CD8-positive, alpha-beta memory T cell (primary cell): ENCODE results near the gene SLC16A8. TPM values are rescaled to one million over a fixed set of nuclear protein-coding genes. Genes with fewer than 3 reads are reported as not detected.
"Not testable (repeated sequence)": the region's sequence is repeated elsewhere in the genome, so short reads cannot be mapped to it uniquely, and the experiment has no call there.

Source experiments
- CTCF ChIA-PET: fragments of 350-600 bp; sonication (Branson Sonifier 250); formaldehyde crosslinking; loops from one replicate; lab custom pipeline; 2021; ENCODE audit warnings: antibody characterized with exemption; lab: Charles Lee
- POLR2A ChIA-PET: fragments of 350-600 bp; sonication (Branson Sonifier 250); formaldehyde crosslinking; loops from one replicate; lab custom pipeline; 2021; ENCODE audit warnings: antibody characterized with exemption; lab: Charles Lee
- DNase-seq, 5 donors: peaks; one replicate each; pipeline versions ENCODE4 v3.0.0 to v3.0.0-alpha.2; 2020 to 2022; ENCODE audit warnings: mixed read lengths in 1 of 5
- H3K27ac ChIP-seq: one replicate; pipeline ENCODE4 v1.7.0; 2013; ENCODE audit warnings: low read depth, mild to moderate bottlenecking, low read length, moderate library complexity
- H3K27me3 ChIP-seq: 2 replicates; pipeline ENCODE4 v1.7.0; 2013; ENCODE audit warnings: low read length, mild to moderate bottlenecking; ENCODE audit not compliant: insufficient read depth, poor library complexity, severe bottlenecking
- H3K36me3 ChIP-seq: 2 replicates; pipeline ENCODE4 v1.7.0; 2013; ENCODE audit warnings: mild to moderate bottlenecking, low read length, moderate library complexity; ENCODE audit not compliant: insufficient read depth
- H3K4me1 ChIP-seq: 2 replicates; pipeline ENCODE4 v1.7.0; 2013; ENCODE audit warnings: mild to moderate bottlenecking, low read length, moderate library complexity; ENCODE audit not compliant: insufficient read depth
- H3K4me3 ChIP-seq: 2 replicates; pipeline ENCODE4 v1.7.0; 2013; ENCODE audit warnings: mild to moderate bottlenecking, low read length
- H3K9me3 ChIP-seq: 2 replicates; pipeline ENCODE4 v1.7.0; 2013; ENCODE audit warnings: mild to moderate bottlenecking, low read length
- H3K27ac Mint-ChIP-seq, 8 donors: one replicate each; pipeline ENCODE4 v1.8.0; 2020 to 2021; ENCODE audit warnings: mixed read lengths in 8 of 8, mild to moderate bottlenecking in 6 of 8, inconsistent platforms in 3 of 8, moderate library complexity in 3 of 8
- H3K27me3 Mint-ChIP-seq, 2 donors: one replicate each; pipeline ENCODE4 v1.8.0; 2020 to 2021; ENCODE audit warnings: mixed read lengths in 2 of 2, mild to moderate bottlenecking in 1 of 2, moderate library complexity in 1 of 2
- H3K36me3 Mint-ChIP-seq, 3 donors: one replicate each; pipeline ENCODE4 v1.8.0; 2020 to 2021; ENCODE audit warnings: mixed read lengths in 3 of 3, inconsistent platforms in 1 of 3, mild to moderate bottlenecking in 1 of 3
- H3K4me1 Mint-ChIP-seq, 3 donors: one replicate each; pipeline ENCODE4 v1.8.0; 2020 to 2021; ENCODE audit warnings: mixed read lengths in 3 of 3, inconsistent platforms in 1 of 3, mild to moderate bottlenecking in 1 of 3
- H3K4me3 Mint-ChIP-seq, 7 donors: one replicate each; pipeline ENCODE4 v1.8.0; 2020 to 2021; ENCODE audit warnings: mixed read lengths in 7 of 7, mild to moderate bottlenecking in 6 of 7, moderate library complexity in 4 of 7, inconsistent platforms in 2 of 7
- H3K9me3 Mint-ChIP-seq, 5 donors: one replicate each; pipeline ENCODE4 v1.8.0; 2020 to 2022; ENCODE audit warnings: mixed read lengths in 5 of 5, mild to moderate bottlenecking in 3 of 5, moderate library complexity in 2 of 5, inconsistent platforms in 1 of 5
- polyA plus RNA-seq: library from polyadenylated mRNA; unstranded; fragments of 300-500 nt; fragmentation: Illumina TruSeq; gene quantifications from one replicate; pipeline ENCODE4 v1.2.3, GENCODE V29; 2021
- total RNA-seq, 2 experiments: library from RNA; stranded (reverse); gene quantifications; one replicate each; pipeline ENCODE4 v1.2.3, GENCODE V29; 2021

Gene SLC16A8
- total and polyA plus RNA-seq, 3 experiments from 2014 or later, result 0.35 TPM; not detected in 2

DNA sequence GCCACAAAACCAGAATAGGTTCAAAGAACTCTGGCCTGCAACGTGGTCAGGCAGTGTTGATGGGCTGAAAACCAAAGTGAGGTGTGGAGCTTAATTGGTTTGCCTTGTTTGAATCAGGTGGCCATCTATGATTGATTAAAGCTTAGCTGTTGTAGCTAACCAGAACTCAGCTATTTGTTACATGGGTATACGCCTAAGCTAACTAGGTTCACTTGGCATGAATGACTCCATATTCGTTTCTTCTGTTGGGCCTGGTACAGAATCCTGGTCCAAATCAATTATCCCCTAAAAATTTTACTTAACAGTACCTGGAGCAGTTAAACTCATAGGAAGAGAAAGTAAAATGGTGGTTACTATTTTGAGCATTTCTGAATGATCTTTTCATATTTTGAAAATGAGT is 34.2 kb upstream of the SLC16A8 start:
- CTCF ChIA-PET, result interaction anchor here (1.3 kb wide), 1 partner anchor 16 kb away, joined by 3 read pairs; no protein-coding TSS in a partner anchor
- no peak overlapping the region for H3K4me3 ChIP-seq
- no peaks in the 10 kb centered on the region for H3K4me1 ChIP-seq
- H3K27me3 ChIP-seq, result no peaks in the 10 kb centered on the region
- no peak for DNase-seq
- no peaks in the 10 kb centered on the region for H3K36me3 ChIP-seq
- Mint-ChIP-seq H3K4me3 (no peak overlapping the region), H3K9me3 (no peaks in the 10 kb centered on the region), H3K27ac (peak overlapping the region in 2 of 8 donors; percentile 43 to 85), H3K36me3 (peaks cover 3 to 27% (median 5%) of the 10 kb centered on the region in 3 donors), H3K4me1 (peaks cover 4% of the 10 kb centered on the region in 3 donors), H3K27me3 (no peaks in the 10 kb centered on the region)
- no peaks in the 10 kb centered on the region for H3K9me3 ChIP-seq
- no peak overlapping the region for H3K27ac ChIP-seq
- POLR2A ChIA-PET, result no interaction called here

DNA sequence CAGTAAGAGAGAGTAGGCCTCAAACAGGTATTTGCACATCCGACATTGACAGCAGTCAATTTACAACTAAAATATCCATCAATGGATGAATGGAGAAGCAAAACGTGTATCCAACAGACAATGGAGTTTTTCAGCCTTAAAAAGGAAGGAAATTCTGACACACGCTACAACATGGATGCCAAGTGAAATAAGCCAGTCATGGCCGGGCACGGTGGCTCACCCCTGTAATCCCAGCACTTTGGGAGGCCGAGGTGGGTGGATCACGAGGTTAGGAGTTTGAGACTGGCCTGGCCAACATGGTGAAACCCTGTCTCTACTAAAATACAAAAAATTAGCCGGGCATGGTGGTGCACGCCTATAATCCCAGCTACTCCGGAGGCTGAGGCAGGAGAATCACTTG is 33.6 kb upstream of the SLC16A8 start:
- H3K4me1 Mint-ChIP-seq, H3K4me3 Mint-ChIP-seq, DNase-seq, H3K4me3 ChIP-seq, POLR2A ChIA-PET, H3K9me3 ChIP-seq, H3K27me3 Mint-ChIP-seq, H3K4me1 ChIP-seq, H3K36me3 ChIP-seq, H3K9me3 Mint-ChIP-seq, H3K27me3 ChIP-seq, H3K27ac ChIP-seq: not testable (repeated sequence)
- CTCF ChIA-PET, result interaction anchor here (1.3 kb wide), 1 partner anchor 16 kb away, joined by 3 read pairs; no protein-coding TSS in a partner anchor
- Mint-ChIP-seq H3K36me3 (peaks cover 3 to 31% (median 7%) of the 10 kb centered on the region in 3 donors), H3K27ac (peak overlapping the region in 2 of 8 donors; percentile 43 to 85)

DNA sequence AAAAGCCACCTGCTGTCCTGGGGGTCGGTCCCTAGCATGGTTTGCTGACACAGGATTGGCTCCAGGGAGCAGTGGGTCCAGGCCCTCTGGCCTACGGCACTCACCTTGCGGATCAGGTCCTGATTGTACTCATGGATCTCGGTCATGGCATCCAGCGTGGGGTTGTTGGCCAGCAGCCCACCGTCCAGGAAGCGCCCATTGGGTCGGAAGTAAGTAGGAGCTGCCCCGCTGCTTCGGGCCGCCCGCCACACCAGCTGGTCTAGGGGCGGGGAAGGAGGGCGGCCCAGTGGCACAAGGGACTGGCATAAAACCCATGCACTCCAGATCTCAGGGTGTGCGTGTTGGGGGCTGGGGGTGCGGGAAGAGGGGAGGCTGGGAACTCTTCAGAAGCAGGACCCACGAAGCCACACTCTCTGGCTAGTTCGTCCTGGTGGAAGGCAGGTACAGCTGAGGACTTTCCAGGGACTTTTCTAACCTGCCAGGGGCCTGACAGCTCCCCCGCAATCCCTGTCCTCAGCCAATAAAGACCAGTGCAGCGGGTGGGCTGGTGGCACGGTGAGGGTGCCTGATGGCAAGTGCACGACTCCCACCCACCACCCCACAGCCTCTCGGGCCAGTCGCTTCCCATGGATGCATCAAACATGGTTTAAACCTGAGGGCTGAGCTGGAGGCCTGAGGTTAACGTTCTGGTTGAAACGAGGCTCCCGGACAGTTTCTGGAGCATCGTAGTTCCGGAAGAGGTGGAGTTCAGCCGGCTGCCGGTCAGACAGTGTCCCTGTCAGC is 31.6 kb upstream of the SLC16A8 start:
- CTCF ChIA-PET, result interaction anchor here (1.4 to 2.6 kb wide), 5 partner anchors 8 to 152 kb away, joined by 3 to 12 read pairs (median 12); no protein-coding TSS in a partner anchor
- POLR2A ChIA-PET, result interaction anchor here (0.6 kb wide), 1 partner anchor 124 kb away, joined by 3 read pairs; no protein-coding TSS in a partner anchor
- H3K36me3 Mint-ChIP-seq, result peaks cover 3 to 31% (median 7%) of the 10 kb centered on the region in 3 donors
- H3K27ac Mint-ChIP-seq, result no peak overlapping the region
- Histone ChIP-seq H3K27me3 (no peaks in the 10 kb centered on the region), H3K9me3 (no peaks in the 10 kb centered on the region), H3K27ac (no peak overlapping the region), H3K4me3 (no peak overlapping the region), H3K4me1 (no peaks in the 10 kb centered on the region), H3K36me3 (no peaks in the 10 kb centered on the region)
- H3K27me3 Mint-ChIP-seq, result no peaks in the 10 kb centered on the region
- no peaks in the 10 kb centered on the region for H3K9me3 Mint-ChIP-seq
- DNase-seq, result no peak
- peaks cover 4% of the 10 kb centered on the region in 3 donors for H3K4me1 Mint-ChIP-seq
- H3K4me3 Mint-ChIP-seq, result no peak overlapping the region

DNA sequence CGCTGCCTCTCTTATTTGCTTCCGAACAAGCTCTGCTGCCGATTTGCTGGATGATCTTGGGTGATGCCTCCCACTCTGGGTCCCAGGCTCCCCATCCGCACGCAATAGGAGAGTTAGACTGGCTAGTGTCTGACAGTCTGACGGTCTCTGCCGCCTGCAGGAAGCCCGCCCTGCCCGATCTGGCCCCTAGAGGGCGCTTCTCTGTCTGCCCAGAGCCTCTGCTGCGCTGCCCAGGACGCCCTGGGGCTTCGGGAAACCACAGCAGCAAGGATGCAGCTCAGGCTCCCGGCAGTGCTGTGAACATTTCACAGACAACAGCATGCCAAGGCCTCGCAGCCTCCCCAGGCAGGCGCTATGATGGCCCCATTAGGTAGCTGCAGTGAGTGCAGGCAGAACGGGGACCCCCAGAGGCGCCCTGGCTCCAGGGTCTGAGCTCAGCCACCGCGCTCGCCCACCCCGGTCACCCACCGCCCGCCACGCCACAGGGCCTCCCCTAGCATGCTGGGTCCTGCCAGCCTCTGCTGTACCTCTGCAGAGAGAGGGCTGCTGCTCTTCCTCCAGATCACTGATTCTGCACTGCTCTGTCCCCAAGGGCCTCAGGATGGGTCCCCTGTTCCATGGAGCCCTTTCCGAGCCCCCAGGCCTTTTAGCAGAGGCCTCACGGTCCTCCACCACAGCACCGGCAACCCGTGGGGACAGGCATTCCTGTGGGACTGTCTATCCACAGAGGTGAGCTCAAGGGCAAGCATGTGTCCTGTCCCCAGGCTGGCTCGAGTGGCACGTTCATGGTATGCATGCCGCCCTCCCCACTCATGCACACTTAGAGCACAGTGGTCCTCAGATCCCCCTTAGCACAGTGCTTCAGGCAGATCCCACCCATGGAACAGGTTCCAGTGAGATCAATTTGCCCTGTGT is 30.8 kb upstream of the SLC16A8 start:
- peaks cover 4% of the 10 kb centered on the region in 3 donors for H3K4me1 Mint-ChIP-seq
- no peaks in the 10 kb centered on the region for H3K9me3 ChIP-seq
- H3K9me3 Mint-ChIP-seq, result peaks cover 0 to 2% (median 0%) of the 10 kb centered on the region in 5 donors
- H3K27me3 Mint-ChIP-seq, result no peaks in the 10 kb centered on the region
- H3K4me3 Mint-ChIP-seq, result peak overlapping the region in 1 of 7 donors; percentile 78
- ChIA-PET POLR2A (interaction anchor here (0.6 kb wide), 1 partner anchor 125 kb away, joined by 3 read pairs; no protein-coding TSS in a partner anchor), CTCF (interaction anchor here (0.6 to 2.6 kb wide), 14 partner anchors 9 to 649 kb away, joined by 3 to 12 read pairs (median 4); no protein-coding TSS in a partner anchor)
- no peaks in the 10 kb centered on the region for H3K27me3 ChIP-seq
- no peaks in the 10 kb centered on the region for H3K36me3 ChIP-seq
- no peaks in the 10 kb centered on the region for H3K4me1 ChIP-seq
- peaks cover 3 to 30% (median 7%) of the 10 kb centered on the region in 3 donors for H3K36me3 Mint-ChIP-seq
- no peak overlapping the region for H3K27ac ChIP-seq
- DNase-seq, result peak; percentile 55 to 76 (median 62)
- peak overlapping the region in 4 of 8 donors; percentile 29 to 97 (median 76) for H3K27ac Mint-ChIP-seq
- no peak overlapping the region for H3K4me3 ChIP-seq

DNA sequence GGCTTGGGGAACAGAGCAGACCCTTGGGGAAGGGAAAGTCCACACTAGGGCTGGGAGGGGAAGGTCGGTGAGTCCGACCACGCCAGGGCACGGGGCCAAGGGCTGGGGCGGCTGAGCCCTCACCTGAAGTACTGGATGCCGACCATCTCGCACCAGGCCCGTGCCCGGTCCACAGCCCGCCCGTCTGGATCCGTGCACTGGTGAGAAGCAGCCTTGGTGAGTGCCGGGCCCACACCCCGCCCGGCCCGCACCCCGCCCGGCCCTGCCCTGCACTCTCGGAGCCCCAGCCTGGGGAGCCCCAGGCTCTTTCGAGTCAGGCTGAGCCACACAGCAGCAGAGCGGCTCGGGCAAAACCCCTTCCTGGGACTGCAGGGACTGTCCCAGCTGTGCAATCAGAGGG is 28.4 kb upstream of the SLC16A8 start:
- Mint-ChIP-seq H3K36me3 (peaks cover 3 to 23% (median 4%) of the 10 kb centered on the region in 3 donors), H3K4me1 (peaks cover 4 to 6% (median 4%) of the 10 kb centered on the region in 3 donors), H3K27me3 (no peaks in the 10 kb centered on the region), H3K4me3 (no peak overlapping the region), H3K27ac (no peak overlapping the region), H3K9me3 (peaks cover 0 to 2% (median 0%) of the 10 kb centered on the region in 5 donors)
- no peaks in the 10 kb centered on the region for H3K9me3 ChIP-seq
- H3K27me3 ChIP-seq, result no peaks in the 10 kb centered on the region
- no peak overlapping the region for H3K4me3 ChIP-seq
- ChIA-PET POLR2A (no interaction called here), CTCF (interaction anchor here (1.1 to 1.2 kb wide), 2 partner anchors 10 to 60 kb away, joined by 3 to 4 read pairs; no protein-coding TSS in a partner anchor)
- H3K36me3 ChIP-seq, result no peaks in the 10 kb centered on the region
- H3K27ac ChIP-seq, result no peak overlapping the region
- no peak for DNase-seq
- H3K4me1 ChIP-seq, result no peaks in the 10 kb centered on the region

DNA sequence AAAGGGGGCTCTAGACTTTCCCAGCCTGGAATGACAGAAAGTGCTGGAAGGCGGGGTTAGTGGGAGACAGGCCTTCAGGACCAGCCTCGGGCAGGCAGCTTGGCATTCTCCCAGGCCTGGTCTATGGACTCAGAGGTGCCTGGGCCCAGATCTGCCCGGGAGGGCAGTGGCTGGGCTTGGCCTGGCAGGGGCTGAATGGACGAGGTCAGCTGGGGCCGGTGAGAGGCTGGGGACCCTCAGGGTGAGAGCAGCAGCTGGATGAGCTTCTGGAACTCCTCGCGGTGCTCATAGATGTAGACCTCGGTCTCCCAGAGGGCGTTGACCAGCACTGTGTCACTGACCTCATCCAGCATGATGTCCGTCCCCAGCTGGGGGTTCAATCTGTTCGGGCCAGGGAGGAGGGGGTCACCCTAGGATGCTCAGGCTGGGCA is 28.0 kb upstream of the SLC16A8 start:
- Histone ChIP-seq H3K4me3 (no peak overlapping the region), H3K27ac (no peak overlapping the region), H3K27me3 (no peaks in the 10 kb centered on the region), H3K36me3 (no peaks in the 10 kb centered on the region), H3K4me1 (no peaks in the 10 kb centered on the region), H3K9me3 (no peaks in the 10 kb centered on the region)
- Mint-ChIP-seq H3K9me3 (peaks cover 0 to 2% (median 0%) of the 10 kb centered on the region in 5 donors), H3K4me3 (no peak overlapping the region), H3K36me3 (peaks cover 3 to 21% (median 4%) of the 10 kb centered on the region in 3 donors), H3K27ac (no peak overlapping the region), H3K4me1 (peaks cover 4 to 6% (median 4%) of the 10 kb centered on the region in 3 donors), H3K27me3 (no peaks in the 10 kb centered on the region)
- DNase-seq, result peak in 1 of 5 donors; percentile 48
- POLR2A ChIA-PET, result no interaction called here
- CTCF ChIA-PET, result interaction anchor here (1.1 to 1.2 kb wide), 2 partner anchors 10 to 60 kb away, joined by 3 to 4 read pairs; no protein-coding TSS in a partner anchor
